ENCODE results near the gene ERP44.
A peak's percentile ranks its signal among the peaks of the same experiment; 100 is the strongest.
"Not testable (repeated sequence)": the region's sequence is repeated elsewhere in the genome, so short reads cannot be mapped to it uniquely, and the experiment has no call there.

ERP44 gene

DNA sequence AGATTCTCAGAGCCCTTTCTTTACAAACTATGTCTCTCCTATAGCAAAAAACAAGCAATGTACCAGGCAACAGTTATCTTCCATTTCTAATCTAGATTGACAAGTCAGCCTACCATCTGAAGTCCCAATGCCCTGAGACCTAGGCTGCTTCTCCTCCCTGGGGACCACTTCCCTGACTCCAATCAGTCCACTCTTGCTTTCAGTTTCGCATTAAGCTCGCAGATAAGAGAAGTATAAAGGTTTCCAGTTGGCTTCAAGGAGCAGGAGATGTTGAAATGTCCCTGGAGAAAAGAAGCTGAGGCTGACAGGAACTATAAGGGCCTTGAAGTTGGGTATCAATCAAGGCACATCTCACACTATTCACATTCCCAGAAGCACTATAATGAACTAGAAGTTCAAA is 32.3 kb downstream of the ERP44 start:
- Histone ChIP-seq H3K4me1 (ENCODE audit: control insufficient read depth in 1 of 2, insufficient read depth in 2 of 2, low read length in 2 of 2) (peaks cover 4 to 8% of the 10 kb centered on the region in 2 donors), H3K27ac (ENCODE audit: low read length) (peak overlapping the region; percentile 24), H3K36me3 (ENCODE audit: control insufficient read depth in 1 of 2, insufficient read depth in 2 of 2, low read length in 2 of 2) (no peaks in the 10 kb centered on the region), H3K9me3 (ENCODE audit: control insufficient read depth in 1 of 2, low read length in 2 of 2) (no peaks in the 10 kb centered on the region), H3K4me3 (ENCODE audit: low read depth in 1 of 2, low read length in 2 of 2) (peak overlapping the region in 1 of 2 donors; percentile 4), H3K27me3 (ENCODE audit: low read depth, low read length) (no peaks in the 10 kb centered on the region)

DNA sequence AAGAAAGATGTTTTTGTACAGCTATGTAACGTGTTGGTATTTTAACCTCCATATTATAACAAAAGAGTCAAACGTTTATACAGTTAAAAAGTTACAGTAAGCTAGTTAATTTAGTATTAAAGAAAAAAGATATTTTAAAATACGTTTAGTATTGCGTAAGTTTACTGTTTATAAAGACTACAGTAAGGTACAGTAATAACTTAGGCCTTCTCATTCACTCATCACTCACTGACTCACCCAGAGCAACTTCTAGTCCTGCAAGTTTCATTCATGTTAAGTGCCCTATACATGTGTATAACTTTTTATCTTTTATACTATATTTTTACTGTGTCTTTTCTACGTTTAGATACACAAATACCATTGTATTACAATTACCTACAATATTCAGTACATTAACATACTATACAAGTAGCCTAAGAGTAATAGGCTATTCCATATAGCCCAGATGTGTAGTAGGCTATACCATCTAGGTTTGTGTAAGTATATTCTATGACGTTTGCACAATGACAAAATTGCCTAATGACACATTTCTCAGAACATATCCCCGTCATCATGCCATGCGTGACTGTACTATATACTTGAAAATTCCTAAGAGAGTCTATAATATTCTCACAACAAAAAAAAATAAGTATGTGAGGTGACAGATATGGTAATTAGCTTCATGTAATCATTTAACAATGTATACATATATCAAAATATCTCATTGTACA is 33.8 kb downstream of the ERP44 start:
- H3K36me3 ChIP-seq (ENCODE audit: control insufficient read depth in 1 of 2, insufficient read depth in 2 of 2, low read length in 2 of 2) = no peaks in the 10 kb centered on the region

DNA sequence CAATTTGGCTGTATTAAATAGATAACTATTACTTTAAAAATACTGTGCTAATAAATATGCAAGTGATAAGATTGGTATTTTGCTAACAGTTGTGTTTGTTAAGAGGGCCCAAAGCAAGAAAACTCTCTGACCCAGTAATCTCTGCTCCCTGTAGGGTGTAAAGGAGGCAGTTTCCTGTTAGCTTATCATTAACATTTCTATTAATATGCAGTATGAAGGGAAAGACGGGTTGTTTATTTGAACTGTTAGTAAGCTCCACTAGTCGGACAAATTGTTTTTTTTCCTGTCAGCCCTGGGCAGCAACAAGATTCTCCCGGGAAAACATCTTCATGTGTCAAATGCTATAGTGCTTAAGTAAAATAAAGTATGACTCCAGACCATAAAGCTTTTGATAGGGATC is 35.6 kb downstream of the ERP44 start:
- Histone ChIP-seq H3K9me3 (ENCODE audit: control insufficient read depth in 1 of 2, low read length in 2 of 2) (no peaks in the 10 kb centered on the region), H3K27me3 (ENCODE audit: low read depth, low read length) (no peaks in the 10 kb centered on the region), H3K4me3 (ENCODE audit: low read depth in 1 of 2, low read length in 2 of 2) (no peak overlapping the region), H3K36me3 (ENCODE audit: control insufficient read depth in 1 of 2, insufficient read depth in 2 of 2, low read length in 2 of 2) (no peaks in the 10 kb centered on the region), H3K4me1 (ENCODE audit: control insufficient read depth in 1 of 2, insufficient read depth in 2 of 2, low read length in 2 of 2) (peaks cover 4 to 8% of the 10 kb centered on the region in 2 donors), H3K27ac (ENCODE audit: low read length) (no peak overlapping the region)

More for the DNA sequence above, 33.8 kb downstream of the ERP44 start:
- Histone ChIP-seq H3K27ac (ENCODE audit: low read length) (no peak overlapping the region), H3K27me3 (ENCODE audit: low read depth, low read length) (no peaks in the 10 kb centered on the region), H3K4me1 (ENCODE audit: control insufficient read depth in 1 of 2, insufficient read depth in 2 of 2, low read length in 2 of 2) (peaks cover 4 to 8% of the 10 kb centered on the region in 2 donors), H3K4me3 (ENCODE audit: low read depth in 1 of 2, low read length in 2 of 2) (no peak overlapping the region), H3K9me3 (ENCODE audit: control insufficient read depth in 1 of 2, low read length in 2 of 2) (no peaks in the 10 kb centered on the region)

DNA sequence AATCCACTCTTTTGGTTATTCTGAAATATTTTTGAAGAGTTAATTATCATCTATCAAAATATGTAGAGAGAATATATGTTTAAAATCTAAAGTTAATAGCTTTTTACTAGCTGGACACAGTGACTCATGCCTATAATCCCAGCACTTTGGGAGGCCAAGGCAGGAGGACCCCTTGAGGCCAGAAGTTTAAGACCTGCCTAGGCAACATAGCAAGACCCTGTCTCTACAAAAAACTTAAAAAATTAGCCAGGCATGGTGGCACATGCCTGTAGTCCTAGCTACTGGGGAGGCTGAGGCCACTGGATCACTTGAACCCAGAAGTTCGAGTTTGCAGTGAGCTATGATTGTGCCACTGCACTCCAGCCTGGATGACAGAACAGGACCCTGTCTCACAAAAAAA is 36.1 kb downstream of the ERP44 start:
- not testable (repeated sequence) for H3K27me3 ChIP-seq (ENCODE audit: low read depth, low read length); H3K4me3 ChIP-seq (ENCODE audit: low read depth in 1 of 2, low read length in 2 of 2); H3K36me3 ChIP-seq (ENCODE audit: control insufficient read depth in 1 of 2, insufficient read depth in 2 of 2, low read length in 2 of 2); H3K9me3 ChIP-seq (ENCODE audit: control insufficient read depth in 1 of 2, low read length in 2 of 2); H3K27ac ChIP-seq (ENCODE audit: low read length); H3K4me1 ChIP-seq (ENCODE audit: control insufficient read depth in 1 of 2, insufficient read depth in 2 of 2, low read length in 2 of 2)

DNA sequence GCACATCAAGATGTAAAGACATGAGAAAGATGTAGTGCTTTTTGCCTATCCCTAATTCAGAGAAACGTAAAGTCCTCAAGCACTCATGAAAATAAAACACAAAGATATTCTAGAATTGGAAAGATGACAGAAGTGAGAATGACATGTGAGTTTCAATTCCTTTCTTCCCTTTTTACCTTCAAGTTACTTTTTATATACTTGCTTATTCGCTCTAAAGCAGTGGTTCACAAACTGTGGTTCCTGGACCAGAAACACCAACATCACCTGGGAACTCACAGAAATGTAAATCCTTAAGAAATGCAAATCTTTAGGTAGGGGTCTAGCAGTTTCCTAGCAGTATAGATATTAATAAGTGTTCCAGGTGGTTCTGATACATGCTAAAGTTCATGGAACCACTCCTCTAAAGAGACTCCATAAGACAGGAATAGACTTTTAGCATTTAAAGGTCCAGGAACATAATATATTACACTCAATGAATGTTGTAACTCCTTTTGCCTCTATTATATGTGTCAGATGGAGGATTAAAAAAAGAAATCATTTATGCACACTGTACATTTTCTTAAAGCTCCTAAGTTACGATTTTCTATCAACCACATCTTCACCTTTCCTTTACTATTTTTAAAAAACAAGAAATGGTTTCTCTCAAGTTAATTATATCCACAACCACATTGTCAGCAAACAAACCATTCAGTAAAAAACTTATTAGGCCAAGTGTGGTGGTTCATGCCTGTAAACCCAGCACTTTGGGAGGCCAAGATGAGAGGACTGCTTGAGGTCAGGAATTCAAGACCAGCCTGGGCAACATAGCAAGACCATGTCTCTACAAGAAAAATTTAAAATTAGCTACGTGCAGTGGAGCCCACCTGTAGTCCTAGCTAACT is 39.9 kb downstream of the ERP44 start:
- Histone ChIP-seq H3K4me3 (ENCODE audit: low read depth in 1 of 2, low read length in 2 of 2) (no peak overlapping the region), H3K9me3 (ENCODE audit: control insufficient read depth in 1 of 2, low read length in 2 of 2) (no peaks in the 10 kb centered on the region), H3K4me1 (ENCODE audit: control insufficient read depth in 1 of 2, insufficient read depth in 2 of 2, low read length in 2 of 2) (peaks cover 3 to 4% of the 10 kb centered on the region in 2 donors), H3K36me3 (ENCODE audit: control insufficient read depth in 1 of 2, insufficient read depth in 2 of 2, low read length in 2 of 2) (peaks cover 7 to 9% of the 10 kb centered on the region in 2 donors), H3K27ac (ENCODE audit: low read length) (no peak overlapping the region), H3K27me3 (ENCODE audit: low read depth, low read length) (no peaks in the 10 kb centered on the region)

DNA sequence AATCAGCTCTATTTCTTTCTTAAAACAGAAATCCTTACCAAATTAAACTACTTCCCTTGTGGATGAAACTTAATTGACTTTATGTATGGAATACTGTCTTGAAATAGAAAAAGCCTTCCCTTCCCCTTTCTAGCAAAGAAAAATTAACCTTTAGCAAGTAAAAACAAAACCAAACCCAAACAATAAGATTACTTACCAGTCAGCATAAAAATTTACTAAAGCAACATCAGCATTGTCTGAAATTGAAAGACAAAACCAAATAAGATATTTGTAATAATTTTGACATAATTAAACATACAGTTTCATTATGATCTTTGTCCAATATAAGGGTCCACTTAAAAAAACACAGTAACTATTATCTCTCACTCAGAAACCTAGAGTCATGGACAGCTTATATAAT is 41.2 kb downstream of the ERP44 start:
- Histone ChIP-seq H3K4me3 (ENCODE audit: low read depth in 1 of 2, low read length in 2 of 2) (no peak overlapping the region), H3K27me3 (ENCODE audit: low read depth, low read length) (no peaks in the 10 kb centered on the region), H3K9me3 (ENCODE audit: control insufficient read depth in 1 of 2, low read length in 2 of 2) (no peaks in the 10 kb centered on the region), H3K27ac (ENCODE audit: low read length) (no peak overlapping the region), H3K4me1 (ENCODE audit: control insufficient read depth in 1 of 2, insufficient read depth in 2 of 2, low read length in 2 of 2) (no peaks in the 10 kb centered on the region), H3K36me3 (ENCODE audit: control insufficient read depth in 1 of 2, insufficient read depth in 2 of 2, low read length in 2 of 2) (peaks cover 7 to 9% of the 10 kb centered on the region in 2 donors)

DNA sequence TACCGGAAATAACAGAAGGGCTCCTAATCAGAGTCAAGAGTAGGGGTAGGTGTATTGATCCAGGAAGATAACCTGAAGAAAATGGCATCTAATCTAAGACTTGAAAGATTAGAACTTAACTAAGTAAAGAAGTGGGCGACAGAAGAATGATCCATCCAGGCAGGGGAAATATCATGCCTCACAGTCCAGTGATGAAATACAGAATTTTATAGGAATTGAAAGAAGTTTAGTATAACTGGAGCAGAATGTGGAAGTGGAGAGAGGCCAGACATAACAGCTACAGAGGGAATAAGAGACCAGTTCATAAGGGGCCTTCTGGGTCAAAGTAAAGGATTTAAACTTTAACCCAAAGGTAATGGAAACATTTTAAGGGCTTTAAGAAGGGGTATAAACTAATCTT is 42.2 kb downstream of the ERP44 start:
- Histone ChIP-seq H3K4me1 (ENCODE audit: control insufficient read depth in 1 of 2, insufficient read depth in 2 of 2, low read length in 2 of 2) (no peaks in the 10 kb centered on the region), H3K4me3 (ENCODE audit: low read depth in 1 of 2, low read length in 2 of 2) (no peak overlapping the region), H3K9me3 (ENCODE audit: control insufficient read depth in 1 of 2, low read length in 2 of 2) (no peaks in the 10 kb centered on the region), H3K27ac (ENCODE audit: low read length) (no peak overlapping the region), H3K27me3 (ENCODE audit: low read depth, low read length) (no peaks in the 10 kb centered on the region), H3K36me3 (ENCODE audit: control insufficient read depth in 1 of 2, insufficient read depth in 2 of 2, low read length in 2 of 2) (peaks cover 7 to 12% of the 10 kb centered on the region in 2 donors)

DNA sequence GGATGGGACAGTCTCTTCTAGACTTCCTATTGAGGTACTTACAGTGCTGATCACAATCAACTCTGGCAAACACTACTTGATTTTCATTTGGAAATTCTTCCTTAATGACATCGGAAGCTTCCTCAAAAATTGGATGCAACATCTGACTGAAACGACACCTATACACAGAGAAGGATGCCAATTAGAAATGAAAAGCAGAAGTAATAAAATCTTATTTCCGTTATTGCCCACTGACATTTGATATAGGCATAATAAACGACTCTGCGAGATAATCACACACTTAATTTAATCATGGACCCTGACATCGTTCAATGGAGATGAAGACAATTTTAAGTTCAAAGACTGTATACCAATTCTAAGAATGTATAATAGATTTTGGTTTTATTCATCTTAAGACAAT is 46.4 kb downstream of the ERP44 start:
- no peak overlapping the region for H3K27ac ChIP-seq (ENCODE audit: low read length)
- H3K36me3 ChIP-seq (ENCODE audit: control insufficient read depth in 1 of 2, insufficient read depth in 2 of 2, low read length in 2 of 2) = peaks cover 19 to 21% of the 10 kb centered on the region in 2 donors
- H3K9me3 ChIP-seq (ENCODE audit: control insufficient read depth in 1 of 2, low read length in 2 of 2) = no peaks in the 10 kb centered on the region
- H3K4me1 ChIP-seq (ENCODE audit: control insufficient read depth in 1 of 2, insufficient read depth in 2 of 2, low read length in 2 of 2) = no peaks in the 10 kb centered on the region
- H3K4me3 ChIP-seq (ENCODE audit: low read depth in 1 of 2, low read length in 2 of 2) = no peak overlapping the region
- H3K27me3 ChIP-seq (ENCODE audit: low read depth, low read length) = no peaks in the 10 kb centered on the region

DNA sequence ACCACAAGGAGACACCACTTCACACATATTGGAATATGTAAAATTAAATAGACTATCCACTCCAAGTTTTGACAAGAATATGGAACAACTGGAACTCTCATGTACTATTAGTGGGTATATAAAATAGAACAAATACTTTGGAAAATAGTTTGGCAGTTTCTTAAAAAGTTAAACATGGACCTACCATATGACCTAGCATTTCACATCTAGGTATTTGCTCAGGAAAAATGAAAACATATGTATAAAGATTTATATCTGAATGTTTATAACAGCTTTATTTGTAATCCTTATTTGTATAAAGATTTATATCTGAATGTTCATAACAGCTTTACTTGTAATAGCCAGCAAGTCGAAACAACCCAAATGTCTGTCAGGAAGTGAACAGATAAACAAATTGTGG is 49.2 kb downstream of the ERP44 start:
- no peak overlapping the region for H3K27ac ChIP-seq (ENCODE audit: low read length)
- no peaks in the 10 kb centered on the region for H3K4me1 ChIP-seq (ENCODE audit: control insufficient read depth in 1 of 2, insufficient read depth in 2 of 2, low read length in 2 of 2)
- no peaks in the 10 kb centered on the region for H3K27me3 ChIP-seq (ENCODE audit: low read depth, low read length)
- no peaks in the 10 kb centered on the region for H3K9me3 ChIP-seq (ENCODE audit: control insufficient read depth in 1 of 2, low read length in 2 of 2)
- H3K4me3 ChIP-seq (ENCODE audit: low read depth in 1 of 2, low read length in 2 of 2) = no peak overlapping the region
- H3K36me3 ChIP-seq (ENCODE audit: control insufficient read depth in 1 of 2, insufficient read depth in 2 of 2, low read length in 2 of 2) = peaks cover 12 to 17% of the 10 kb centered on the region in 2 donors

DNA sequence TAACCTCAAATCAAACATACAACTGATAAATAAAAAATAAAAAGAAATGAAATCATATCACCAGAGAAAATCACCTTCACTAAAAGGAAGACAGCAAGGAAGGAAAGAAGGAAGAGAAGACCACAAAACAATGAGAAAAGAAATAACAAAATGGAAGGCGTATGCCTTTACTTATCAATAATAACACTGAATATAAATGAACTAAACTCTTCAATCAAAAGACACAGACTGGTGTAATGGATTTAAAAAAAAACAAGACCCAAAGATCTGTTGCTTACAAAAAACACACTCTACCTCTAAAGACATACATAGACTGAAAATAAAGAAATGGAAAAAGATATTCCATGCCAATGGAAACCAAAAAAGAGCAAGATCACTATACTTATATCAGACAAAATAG is 60.3 kb downstream of the ERP44 start:
- peaks cover 0 to 6% of the 10 kb centered on the region in 2 donors for H3K36me3 ChIP-seq (ENCODE audit: control insufficient read depth in 1 of 2, insufficient read depth in 2 of 2, low read length in 2 of 2)
- H3K4me3 ChIP-seq (ENCODE audit: low read depth in 1 of 2, low read length in 2 of 2) = no peak overlapping the region
- peaks cover 0 to 3% of the 10 kb centered on the region in 2 donors for H3K4me1 ChIP-seq (ENCODE audit: control insufficient read depth in 1 of 2, insufficient read depth in 2 of 2, low read length in 2 of 2)
- no peaks in the 10 kb centered on the region for H3K27me3 ChIP-seq (ENCODE audit: low read depth, low read length)
- H3K9me3 ChIP-seq (ENCODE audit: control insufficient read depth in 1 of 2, low read length in 2 of 2) = peaks cover 0 to 5% of the 10 kb centered on the region in 2 donors
- H3K27ac ChIP-seq (ENCODE audit: low read length) = no peak overlapping the region

DNA sequence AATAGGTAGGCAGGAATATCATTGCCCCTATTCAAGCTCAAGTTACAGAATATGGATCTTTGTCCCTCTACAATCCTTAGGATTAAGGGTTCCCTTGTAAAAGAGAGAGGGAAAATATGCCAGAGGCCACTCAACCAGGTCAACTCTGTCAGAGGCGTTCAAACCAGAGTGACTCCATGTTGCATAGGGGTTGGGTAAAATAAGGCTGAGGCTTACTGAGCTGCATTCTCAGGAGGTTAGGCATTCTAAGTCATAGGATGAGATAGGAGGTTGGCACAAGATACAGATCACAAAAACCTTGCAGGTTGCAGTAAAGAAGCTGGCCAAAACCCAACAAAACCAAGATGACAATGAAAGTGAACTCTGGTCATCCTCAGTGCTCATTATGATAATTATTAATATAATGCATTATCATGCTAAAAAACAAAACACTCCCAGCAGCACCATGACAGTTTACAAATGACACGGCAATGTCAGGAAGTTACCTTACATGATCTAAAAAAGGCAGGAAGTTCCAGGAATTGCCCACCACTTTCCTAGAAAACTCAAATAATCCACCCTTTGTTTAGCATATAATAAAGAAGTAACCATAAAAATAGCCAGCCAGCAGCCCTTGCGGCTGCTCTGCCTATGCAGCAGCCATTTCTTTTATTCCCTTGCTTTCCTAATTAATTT is 64.8 kb downstream of the ERP44 start:
- H3K27ac ChIP-seq (ENCODE audit: low read length) = no peak overlapping the region
- H3K9me3 ChIP-seq (ENCODE audit: control insufficient read depth in 1 of 2, low read length in 2 of 2) = peaks cover 0 to 3% of the 10 kb centered on the region in 2 donors
- peaks cover 0 to 5% of the 10 kb centered on the region in 2 donors for H3K36me3 ChIP-seq (ENCODE audit: control insufficient read depth in 1 of 2, insufficient read depth in 2 of 2, low read length in 2 of 2)
- H3K27me3 ChIP-seq (ENCODE audit: low read depth, low read length) = no peaks in the 10 kb centered on the region
- peaks cover 0 to 3% of the 10 kb centered on the region in 2 donors for H3K4me1 ChIP-seq (ENCODE audit: control insufficient read depth in 1 of 2, insufficient read depth in 2 of 2, low read length in 2 of 2)
- no peak overlapping the region for H3K4me3 ChIP-seq (ENCODE audit: low read depth in 1 of 2, low read length in 2 of 2)
